A549 treated with CORT108297 at 1 μM for 4 hours (cell line): ENCODE data around the gene PERP. TPM values are rescaled to one million over a fixed set of nuclear protein-coding genes. Genes with fewer than 3 reads are reported as not detected.

Experiments used
- total RNA-seq: library from RNA; stranded (reverse); fragments of 200-300 nt; extraction: Qiagen RNA extraction; gene quantifications from 5 replicates; pipeline ENCODE4 v1.2.3, GENCODE V29; 2022

PERP gene
- total RNA-seq, result 85.2 to 91.7 TPM (median 85.9 TPM) in 5 replicates

DNA sequence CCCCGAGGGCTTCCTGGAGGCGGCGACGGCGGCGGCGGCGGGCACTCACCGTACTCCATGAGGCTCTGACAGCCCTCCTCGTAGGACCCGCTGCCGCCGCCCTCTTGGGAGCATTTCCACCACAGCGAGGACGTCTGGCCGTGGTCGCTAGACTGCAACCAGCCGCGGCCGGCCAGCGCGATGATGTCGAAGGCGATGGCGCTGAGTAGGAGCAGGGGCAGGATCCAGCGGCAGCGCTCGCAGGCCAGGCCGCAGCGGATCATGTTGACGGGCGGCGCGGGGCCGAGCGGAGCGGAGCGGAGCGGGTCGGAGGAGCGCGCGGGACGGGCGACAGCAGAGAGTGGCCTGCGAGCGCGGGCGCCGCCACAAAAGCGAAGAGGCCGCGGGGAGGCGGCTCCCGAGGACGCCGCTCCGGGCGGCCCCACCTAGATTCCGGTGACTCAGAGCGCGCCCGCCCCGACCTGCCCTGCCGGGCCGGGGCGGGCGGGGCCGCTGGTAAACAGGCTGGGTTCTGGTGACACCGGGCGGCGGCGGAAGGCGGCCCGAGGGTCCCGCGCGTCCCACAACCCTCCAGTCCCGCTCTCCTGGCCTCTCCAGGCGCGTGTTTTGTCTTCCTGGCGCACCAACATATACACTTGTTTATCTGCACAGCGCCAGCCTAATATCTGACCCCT, at the start of gene PERP:
PERP (minus strand) TSS at position 342 of the 674 bp plus-strand sequence; CDS start at position 263, 79 bp downstream.

Other genes starting within 250 kb of the PERP start
- gene TNFAIP3, start 240.2 kb downstream of the PERP start, total RNA-seq, result 12.6 to 29.3 TPM (median 13.7 TPM) in 5 replicates
- 0.47 to 0.65 TPM (median 0.53 TPM) in 5 replicates for gene ARFGEF3, start 54.5 kb upstream of the PERP start, total RNA-seq
- not detected in 5 replicates for gene PBOV1, start 111.1 kb upstream of the PERP start, total RNA-seq